ENCODE data around the gene MBNL2. TPM values are rescaled to one million over a fixed set of nuclear protein-coding genes. Genes with fewer than 3 reads are reported as not detected.

The MBNL2 gene
- total and polyA plus RNA-seq, 10 of the 15 experiments (the other 5 are each of a cell fraction or from before 2014, with no cell fraction given) = 1.6 to 9.7 (median 6.7) TPM

DNA sequence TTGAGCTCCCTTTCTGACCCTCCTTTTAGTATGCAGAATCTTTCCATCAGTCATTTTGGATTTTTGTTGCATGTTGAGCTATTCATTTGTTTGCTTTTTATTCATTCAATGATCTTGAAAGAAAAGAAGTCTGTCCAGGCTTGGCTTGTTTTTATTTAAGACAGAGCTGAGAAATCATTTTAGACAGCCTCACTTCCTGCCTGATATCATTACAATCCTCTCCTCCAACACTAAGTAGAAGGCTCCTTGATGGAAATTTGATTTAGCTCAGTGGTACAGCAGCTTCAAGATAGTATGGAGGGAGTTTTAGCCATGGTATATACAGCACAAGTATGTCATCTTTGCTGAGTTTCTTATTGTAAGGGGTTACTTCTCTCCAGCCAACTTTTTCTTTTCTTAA lies 28.4 kb downstream of the MBNL2 start:
- no peaks in the 10 kb centered on the region for H4K20me1 ChIP-seq (ENCODE audit: control insufficient read depth, insufficient read depth)
- no peaks in the 10 kb centered on the region for H3K79me2 ChIP-seq (ENCODE audit: control insufficient read depth, insufficient read depth, low read length)
- POLR2A ChIA-PET = interaction anchor here (0.9 kb wide), 1 partner anchor 24 kb away, joined by 3 read pairs; no protein-coding TSS in a partner anchor

More for the DNA sequence above, 28.4 kb downstream of the MBNL2 start:
- ATAC-seq (no peak), FAIRE-seq (no peak), DNase-seq (ENCODE audit: low read depth, low spot score) (no peak)
- CTCF ChIA-PET = interaction anchor here (0.9 to 1.2 kb wide), 3 partner anchors 17 to 140 kb away, joined by 3 to 6 read pairs (median 5); no protein-coding TSS in a partner anchor
- Histone ChIP-seq H3K4me3 (no peak overlapping the region; the same call in 1 of the 2 replicates), H3K4me1 (ENCODE audit: control insufficient read depth, insufficient read depth, low read length) (no peaks in the 10 kb centered on the region; the same call in 1 of the 2 replicates), H2AFZ (ENCODE audit: control insufficient read depth, low read depth, low read length) (no peak overlapping the region), H3K4me2 (ENCODE audit: control insufficient read depth, insufficient read depth) (no peak overlapping the region), H3K27ac (ENCODE audit: control insufficient read depth, insufficient read depth) (no peak overlapping the region), H3K9ac (ENCODE audit: control insufficient read depth, insufficient read depth, low read length) (no peak overlapping the region), H3K9me3 (replicated peaks; ENCODE audit: control insufficient read depth, insufficient read depth, low read length) (no peaks in the 10 kb centered on the region), H3K36me3 (ENCODE audit: control insufficient read depth in 2 of 2, insufficient read depth in 2 of 2, low read length in 1 of 2) (no peaks in the 10 kb centered on the region), H3K27me3 (replicated peaks in 1 of 2; ENCODE audit: control insufficient read depth in 2 of 2, insufficient read depth in 2 of 2, low read length in 1 of 2) (no peaks in the 10 kb centered on the region)
- intact Hi-C loops (cut with micrococcal nuclease; ENCODE audit: unreplicated experiment) = no loop called here
- SMC1A ChIA-PET (ENCODE audit: uncharacterized antibody, unreplicated experiment) = interaction anchor here (0.6 to 2.5 kb wide), 9 partner anchors 9 to 77 kb away, joined by 3 to 23 read pairs (median 4); partner anchors contain the start of gene MBNL2
- in situ Hi-C loops (cut with MboI) = no loop called here
- TF ChIP-seq, protein P1, sequence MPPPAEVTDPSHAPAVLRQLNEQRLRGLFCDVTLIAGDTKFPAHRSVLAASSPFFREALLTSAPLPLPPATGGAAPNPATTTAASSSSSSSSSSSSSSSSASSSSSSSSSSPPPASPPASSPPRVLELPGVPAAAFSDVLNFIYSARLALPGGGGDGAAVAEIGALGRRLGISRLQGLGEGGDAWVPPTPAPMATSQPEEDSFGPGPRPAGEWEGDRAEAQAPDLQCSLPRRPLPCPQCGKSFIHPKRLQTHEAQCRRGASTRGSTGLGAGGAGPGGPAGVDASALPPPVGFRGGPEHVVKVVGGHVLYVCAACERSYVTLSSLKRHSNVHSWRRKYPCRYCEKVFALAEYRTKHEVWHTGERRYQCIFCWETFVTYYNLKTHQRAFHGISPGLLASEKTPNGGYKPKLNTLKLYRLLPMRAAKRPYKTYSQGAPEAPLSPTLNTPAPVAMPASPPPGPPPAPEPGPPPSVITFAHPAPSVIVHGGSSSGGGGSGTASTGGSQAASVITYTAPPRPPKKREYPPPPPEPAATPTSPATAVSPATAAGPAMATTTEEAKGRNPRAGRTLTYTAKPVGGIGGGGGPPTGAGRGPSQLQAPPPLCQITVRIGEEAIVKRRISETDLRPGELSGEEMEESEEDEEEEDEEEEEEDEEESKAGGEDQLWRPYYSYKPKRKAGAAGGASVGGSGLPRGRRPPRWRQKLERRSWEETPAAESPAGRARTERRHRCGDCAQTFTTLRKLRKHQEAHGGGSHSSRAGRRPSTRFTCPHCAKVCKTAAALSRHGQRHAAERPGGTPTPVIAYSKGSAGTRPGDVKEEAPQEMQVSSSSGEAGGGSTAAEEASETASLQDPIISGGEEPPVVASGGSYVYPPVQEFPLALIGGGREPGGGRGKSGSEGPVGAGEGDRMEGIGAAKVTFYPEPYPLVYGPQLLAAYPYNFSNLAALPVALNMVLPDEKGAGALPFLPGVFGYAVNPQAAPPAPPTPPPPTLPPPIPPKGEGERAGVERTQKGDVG (CRISPR knock-in tag; IDR thresholded peaks at IDR 0.05) = no peak
- TF ChIP-seq SMAD5 (IDR thresholded peaks at IDR 0.05; ENCODE audit: low read depth) (no peak), NRF1 (conservative IDR thresholded peaks at IDR 0.05; ENCODE audit: low read depth, low read length) (no peak), PML (IDR thresholded peaks at IDR 0.05; ENCODE audit: low read length) (no peak), SIX5 (IDR thresholded peaks at IDR 0.05; ENCODE audit: low read depth, low read length, severe bottlenecking) (no peak), NR2C1 (IDR thresholded peaks at IDR 0.05) (no peak), PAX8 (IDR thresholded peaks at IDR 0.05) (no peak), CBX3 (IDR thresholded peaks at IDR 0.05; ENCODE audit: borderline replicate concordance, low read depth) (no peak), FOXM1 (IDR thresholded peaks at IDR 0.05; ENCODE audit: low read depth, low read length) (no peak), LARP7 (IDR thresholded peaks at IDR 0.05) (no peak), ASH2L (IDR thresholded peaks at IDR 0.05; ENCODE audit: borderline replicate concordance, low read depth) (no peak)
- RAD21 ChIA-PET (ENCODE audit: unreplicated experiment) = interaction anchor here (0.7 to 1.3 kb wide), 2 partner anchors 22 to 385 kb away, joined by 3 read pairs; no protein-coding TSS in a partner anchor
- BruUV-seq (replicated peaks) = no TSS peak

All from GM12878 (cell line).